Panc1 (cell line): ENCODE results near the gene KNG1. TPM values are rescaled to one million over a fixed set of nuclear protein-coding genes. Genes with fewer than 3 reads are reported as not detected.

ENCODE experiments used
- ATAC-seq: fragments of 200-7000 bp; cut with Tn5 transposase; 2 replicates; pipeline ENCODE4 v1.9.1; 2020; ENCODE audit warnings: mild to moderate bottlenecking, moderate library complexity
- BruUV-seq: library from RNA; stranded (reverse); fragments of 400-500 nt; replicated peaks from 2 replicates; lab custom pipeline; 2021; lab: Mats Ljungman, UMichigan
- CTCF ChIA-PET: fragments of 300-600 bp; sonication (Branson Sonifier 250); formaldehyde crosslinking; loops from one replicate; lab custom pipeline; 2022; ENCODE audit warnings: antibody characterized with exemption; lab: Charles Lee
- POLR2A ChIA-PET: fragments of 300-600 bp; sonication (Branson Sonifier 250); formaldehyde crosslinking; loops from one replicate; lab custom pipeline; 2022; ENCODE audit warnings: antibody characterized with exemption; lab: Charles Lee
- DNase-seq: peaks from one replicate; pipeline ENCODE4 v3.0.0-alpha.2; 2010; ENCODE audit warnings: low read depth, low spot score
- H3K27ac ChIP-seq: 2 replicates; pipeline ENCODE4 v1.5.1; 2011; ENCODE audit warnings: mild to moderate bottlenecking, low read length, inconsistent platforms
- H3K27me3 ChIP-seq: fragments of 200-500 bp; sonication (Bioruptor generic); 2 replicates; pipeline ENCODE4 v1.6.0; 2014; ENCODE audit warnings: low read length, inconsistent platforms; ENCODE audit not compliant: control insufficient read depth, insufficient read depth
- H3K36me3 ChIP-seq: fragments of 200-500 bp; sonication (Bioruptor generic); 2 replicates; pipeline ENCODE4 v1.5.1; 2014; ENCODE audit warnings: inconsistent platforms, mild to moderate bottlenecking, low read length, moderate library complexity; ENCODE audit not compliant: control insufficient read depth, insufficient read depth
- H3K4me1 ChIP-seq: 2 replicates; pipeline ENCODE4 v1.5.1; 2011; ENCODE audit warnings: inconsistent platforms, mild to moderate bottlenecking, low read length, moderate library complexity; ENCODE audit not compliant: control insufficient read depth, insufficient read depth
- H3K4me3 ChIP-seq, 2 experiments: 2 replicates each; pipeline ENCODE4 v1.5.1; 2011 to 2012; ENCODE audit warnings: low read depth in 2 of 2, low read length in 2 of 2, mild to moderate bottlenecking in 2 of 2, inconsistent platforms in 1 of 2, moderate library complexity in 1 of 2
- H3K9me3 ChIP-seq: fragments of 200-500 bp; sonication (Bioruptor generic); 2 replicates; pipeline ENCODE4 v1.5.1; 2014; ENCODE audit warnings: low read depth, mild to moderate bottlenecking, inconsistent platforms, low read length, moderate library complexity; ENCODE audit not compliant: control insufficient read depth, insufficient read depth
- CTCF ChIP-seq: fragments of 450-650 bp; IDR thresholded peaks from 2 replicates; pipeline ENCODE4 v1.5.1; 2017; ENCODE audit warnings: mild to moderate bottlenecking
- POLR2AphosphoS5 ChIP-seq: IDR thresholded peaks from 2 replicates; pipeline ENCODE4 v1.6.1; 2012; ENCODE audit warnings: mild to moderate bottlenecking, low read depth, low read length, moderate library complexity
- REST ChIP-seq, 2 experiments: IDR thresholded peaks; 2 replicates each; pipeline ENCODE4 v1.6.1; 2011 to 2012; ENCODE audit warnings: low read depth in 2 of 2, control low read depth in 1 of 2, low read length in 1 of 2, mild to moderate bottlenecking in 1 of 2, moderate library complexity in 1 of 2; ENCODE audit not compliant: insufficient read depth in 1 of 2
- SIN3A ChIP-seq: IDR thresholded peaks from 2 replicates; pipeline ENCODE4 v1.6.1; 2012; ENCODE audit warnings: low read depth, mild to moderate bottlenecking, low read length, moderate library complexity, borderline replicate concordance; ENCODE audit not compliant: insufficient read depth
- TCF7L2 ChIP-seq: IDR thresholded peaks from 2 replicates; pipeline ENCODE4 v1.6.1; 2011; ENCODE audit warnings: mild to moderate bottlenecking, low read depth, low read length, inconsistent platforms
- in situ Hi-C: cut with HindIII; loops from 2 replicates; pipeline ENCODE4 v1.10.0; 2016; ENCODE audit warnings: low sequenced_read_pairs, low pct_unique_long_range_greater_than_20kb
- intact Hi-C: fragments of 100-400 bp; cut with micrococcal nuclease; formaldehyde crosslinking; loops from one replicate; pipeline ENCODE4 v1.10.0; 2022; ENCODE audit not compliant: unreplicated experiment
- total RNA-seq: library from RNA; stranded (reverse); gene quantifications from one replicate; pipeline ENCODE4 v1.2.1, GENCODE V29; 2021; ENCODE audit not compliant: unreplicated experiment

KNG1 gene
- total RNA-seq, 1 experiment from 2014 or later = 0.23 TPM

GRCh38 chr3:186757214-186757613, 40.1 kb downstream of the KNG1 start:
- in situ Hi-C loops = no loop called here
- Histone ChIP-seq H3K9me3 (no peaks in the 10 kb centered on the region), H3K27ac (no peak overlapping the region), H3K27me3 (no peaks in the 10 kb centered on the region), H3K4me3 (no peak overlapping the region), H3K36me3 (no peaks in the 10 kb centered on the region), H3K4me1 (peaks cover 3% of the 10 kb centered on the region; the same call in 1 of the 2 replicates)
- POLR2A ChIA-PET = no interaction called here
- BruUV-seq = no TSS peak
- intact Hi-C loops = no loop called here
- ATAC-seq (no peak), DNase-seq (no peak)
- CTCF ChIA-PET = no interaction called here
- no peak for TF ChIP-seq CTCF
- no peak for TF ChIP-seq REST (IDR thresholded peaks at IDR 0.05; ENCODE audit: insufficient read depth in 1 of 2, low read depth in 2 of 2, low read length in 1 of 2)
- no peak for TF ChIP-seq SIN3A
- no peak for TF ChIP-seq TCF7L2
- TF ChIP-seq POLR2AphosphoS5 = no peak

- intact Hi-C loops (no loop called here), in situ Hi-C loops (no loop called here)
- H3K27me3 ChIP-seq = no peaks in the 10 kb centered on the region
- ChIA-PET POLR2A (no interaction called here), CTCF (no interaction called here)
- TF ChIP-seq SIN3A = no peak
- TF ChIP-seq TCF7L2 = no peak
- TF ChIP-seq REST (IDR thresholded peaks at IDR 0.05; ENCODE audit: insufficient read depth in 1 of 2, low read depth in 2 of 2, low read length in 1 of 2) = no peak
- no peak for TF ChIP-seq POLR2AphosphoS5
- no peak for TF ChIP-seq CTCF
- no TSS peak for BruUV-seq
- no peak overlapping the region for H3K4me3 ChIP-seq
- H3K4me1 ChIP-seq = peaks cover 3% of the 10 kb centered on the region; the same call in 1 of the 2 replicates
- no peaks in the 10 kb centered on the region for H3K9me3 ChIP-seq
- no peaks in the 10 kb centered on the region for H3K36me3 ChIP-seq
- DNase-seq (no peak), ATAC-seq (no peak)
- H3K27ac ChIP-seq = no peak overlapping the region
Observed at GRCh38 chr3:186757686-186758220, 40.6 kb downstream of the KNG1 start.
